ENCODE measurements around the gene SELENON. TPM values are rescaled to one million over a fixed set of nuclear protein-coding genes. Genes with fewer than 3 reads are reported as not detected.

The SELENON gene
- total RNA-seq, 1 donor from 2014 or later: 24.9 TPM

- Histone ChIP-seq H3K4me1 (peaks cover 23% of the 10 kb centered on the region), H3K4me3 (no peak overlapping the region), H3F3A (ENCODE audit: low read depth) (no peaks in the 10 kb centered on the region), H3K36me3 (no peaks in the 10 kb centered on the region), H3K27ac (no peak overlapping the region), H3K9me3 (ENCODE audit: low read depth) (no peaks in the 10 kb centered on the region), H2AFZ (replicated peaks) (no peak overlapping the region), H3K4me2 (no peak overlapping the region), H4K20me1 (ENCODE audit: low read depth) (no peaks in the 10 kb centered on the region), H3K27me3 (no peaks in the 10 kb centered on the region), H3K79me2 (ENCODE audit: low read depth) (no peaks in the 10 kb centered on the region), H3K9ac (no peak overlapping the region)
- H3K27ac Mint-ChIP-seq: peak overlapping the region; percentile 63
- no peak for DNase-seq (ENCODE audit: low spot score)
- no peak overlapping the region for H3K4me3 Mint-ChIP-seq
- peaks cover 9% of the 10 kb centered on the region for H3K27me3 Mint-ChIP-seq (ENCODE audit: insufficient read depth, low read depth)
- TF ChIP-seq CTCF (IDR thresholded peaks at IDR 0.05) (no peak), EZH2phosphoT487 (IDR thresholded peaks at IDR 0.05) (no peak), EZH2 (IDR thresholded peaks at IDR 0.05) (no peak)
- H3K36me3 Mint-ChIP-seq: no peaks in the 10 kb centered on the region
- H3K9me3 Mint-ChIP-seq: no peaks in the 10 kb centered on the region
- peaks cover 41% of the 10 kb centered on the region for H3K4me1 Mint-ChIP-seq
Measured at GRCh38 chr1:25760871-25761270, 39.1 kb upstream of the SELENON start.

- Histone ChIP-seq H3K4me2 (no peak overlapping the region), H3K9me3 (ENCODE audit: low read depth) (no peaks in the 10 kb centered on the region), H4K20me1 (ENCODE audit: low read depth) (no peaks in the 10 kb centered on the region), H3K9ac (no peak overlapping the region), H3K36me3 (no peaks in the 10 kb centered on the region), H3F3A (ENCODE audit: low read depth) (no peaks in the 10 kb centered on the region), H3K79me2 (ENCODE audit: low read depth) (no peaks in the 10 kb centered on the region), H2AFZ (replicated peaks) (no peak overlapping the region), H3K4me3 (no peak overlapping the region), H3K27me3 (no peaks in the 10 kb centered on the region), H3K27ac (no peak overlapping the region), H3K4me1 (peaks cover 10% of the 10 kb centered on the region)
- peaks cover 6% of the 10 kb centered on the region for H3K27me3 Mint-ChIP-seq (ENCODE audit: insufficient read depth, low read depth)
- no peak overlapping the region for H3K27ac Mint-ChIP-seq
- no peaks in the 10 kb centered on the region for H3K9me3 Mint-ChIP-seq
- no peaks in the 10 kb centered on the region for H3K36me3 Mint-ChIP-seq
- H3K4me3 Mint-ChIP-seq: no peak overlapping the region
- H3K4me1 Mint-ChIP-seq: peaks cover 24% of the 10 kb centered on the region
- no peak for DNase-seq (ENCODE audit: low spot score)
- TF ChIP-seq CTCF (IDR thresholded peaks at IDR 0.05): no peak
- TF ChIP-seq EZH2phosphoT487 (IDR thresholded peaks at IDR 0.05): no peak
- TF ChIP-seq EZH2 (IDR thresholded peaks at IDR 0.05): no peak
Measured at GRCh38 chr1:25763493-25763892, 36.5 kb upstream of the SELENON start.

- Histone ChIP-seq H3K9me3 (ENCODE audit: low read depth) (no peaks in the 10 kb centered on the region), H3K4me2 (no peak overlapping the region), H3K27me3 (no peaks in the 10 kb centered on the region), H3K9ac (no peak overlapping the region), H4K20me1 (ENCODE audit: low read depth) (no peaks in the 10 kb centered on the region), H3F3A (ENCODE audit: low read depth) (no peaks in the 10 kb centered on the region), H3K79me2 (ENCODE audit: low read depth) (no peaks in the 10 kb centered on the region), H3K27ac (peak overlapping the region; percentile 74), H3K36me3 (no peaks in the 10 kb centered on the region), H3K4me1 (peaks cover 12% of the 10 kb centered on the region), H3K4me3 (no peak overlapping the region), H2AFZ (replicated peaks) (no peak overlapping the region)
- TF ChIP-seq EZH2 (IDR thresholded peaks at IDR 0.05): no peak
- no peak for TF ChIP-seq CTCF (IDR thresholded peaks at IDR 0.05)
- TF ChIP-seq EZH2phosphoT487 (IDR thresholded peaks at IDR 0.05): no peak
- H3K4me3 Mint-ChIP-seq: no peak overlapping the region
- peaks cover 19% of the 10 kb centered on the region for H3K4me1 Mint-ChIP-seq
- no peak for DNase-seq (ENCODE audit: low spot score)
- H3K9me3 Mint-ChIP-seq: no peaks in the 10 kb centered on the region
- H3K36me3 Mint-ChIP-seq: no peaks in the 10 kb centered on the region
- peak overlapping the region; percentile 8 for H3K27ac Mint-ChIP-seq
- H3K27me3 Mint-ChIP-seq (ENCODE audit: insufficient read depth, low read depth): peaks cover 3% of the 10 kb centered on the region
Measured at GRCh38 chr1:25765136-25765922, 34.7 kb upstream of the SELENON start.
